Stimulated activated CD4-positive, alpha-beta T cell treated with anti-CD3 and anti-CD28 coated beads, TNF-alpha, amount 100 ng/mL, for 1 hour (primary cell): ENCODE results near the gene ADI1.
"Not testable (repeated sequence)": the region's sequence is repeated elsewhere in the genome, so short reads cannot be mapped to it uniquely, and the experiment has no call there.

Experiments used
- DNase-seq, 3 donors: peaks; one replicate each; pipeline ENCODE4 v3.0.0-alpha.2; 2020; ENCODE audit warnings: low read depth in 3 of 3, low spot score in 1 of 3

Gene ADI1

GRCh38 chr2:3464401-3465005 is 54.8 kb downstream of the ADI1 start:
- no peak for DNase-seq

GRCh38 chr2:3463944-3464343 is 55.4 kb downstream of the ADI1 start:
- no peak for DNase-seq

- DNase-seq, result no peak
Measured at GRCh38 chr2:3463186-3463835, 56.0 kb downstream of the ADI1 start.

- DNase-seq, result no peak
Measured at GRCh38 chr2:3462493-3463104, 56.7 kb downstream of the ADI1 start.

GRCh38 chr2:3461801-3462492 is 57.4 kb downstream of the ADI1 start:
- no peak for DNase-seq

GRCh38 chr2:3460831-3461800 is 58.2 kb downstream of the ADI1 start:
- no peak for DNase-seq

- DNase-seq, result no peak
Measured at GRCh38 chr2:3460156-3460555, 59.2 kb downstream of the ADI1 start.

GRCh38 chr2:3459185-3460015 is 59.9 kb downstream of the ADI1 start:
- DNase-seq, result no peak

GRCh38 chr2:3458396-3459184 is 60.7 kb downstream of the ADI1 start:
- no peak for DNase-seq

GRCh38 chr2:3457524-3458395 is 61.6 kb downstream of the ADI1 start:
- no peak for DNase-seq

GRCh38 chr2:3456125-3456524 is 63.2 kb downstream of the ADI1 start:
- no peak for DNase-seq

- DNase-seq, result no peak
Measured at GRCh38 chr2:3454802-3455201, 64.5 kb downstream of the ADI1 start.

GRCh38 chr2:3454005-3454404 is 65.3 kb downstream of the ADI1 start:
- DNase-seq, result not testable (repeated sequence)

GRCh38 chr2:3453190-3453999 is 65.9 kb downstream of the ADI1 start:
- no peak for DNase-seq

- DNase-seq, result no peak
Measured at GRCh38 chr2:3451926-3452671, 67.2 kb downstream of the ADI1 start.

- DNase-seq, result no peak
Measured at GRCh38 chr2:3451169-3451568, 68.2 kb downstream of the ADI1 start.
